SK-N-SH (cell line): ENCODE data around the gene FLNA.

Experiments
- CTCF ChIP-seq: fragments of 200-600 bp; sonication (generic); IDR thresholded peaks from 2 replicates; pipeline ENCODE4 v1.6.1; 2017; ENCODE audit warnings: antibody characterized with exemption, mild to moderate bottlenecking, moderate library complexity
- EP300 ChIP-seq, 2 experiments: IDR thresholded peaks; 2 replicates each; pipeline versions ENCODE4 v1.4.0 to v1.6.1; 2012; ENCODE audit warnings: borderline replicate concordance in 1 of 2, low read depth in 1 of 2, low read length in 1 of 2
- EZH2phosphoT487 ChIP-seq: fragments of 200-600 bp; sonication (generic); IDR thresholded peaks from 2 replicates; pipeline ENCODE4 v1.6.1; 2017; ENCODE audit warnings: low read depth, mixed run types, mild to moderate bottlenecking, antibody characterized with exemption, moderate library complexity, borderline replicate concordance
- FOSL2 ChIP-seq: IDR thresholded peaks from 2 replicates; pipeline ENCODE4 v1.4.0; 2012; ENCODE audit warnings: low read depth, mild to moderate bottlenecking, moderate library complexity, borderline replicate concordance
- GATA2 ChIP-seq: sonication (generic); formaldehyde crosslinking; IDR thresholded peaks from 2 replicates; pipeline ENCODE4 v1.5.0; 2020; ENCODE audit warnings: mild to moderate bottlenecking, missing genetic modification reagents
- MAX ChIP-seq: IDR thresholded peaks from 2 replicates; pipeline ENCODE4 v1.4.0; 2012; ENCODE audit warnings: low read depth
- POLR2AphosphoS5 ChIP-seq: IDR thresholded peaks from 2 replicates; pipeline ENCODE4 v1.6.1; 2012; ENCODE audit warnings: low read depth, low read length
- RAD21 ChIP-seq: IDR thresholded peaks from 2 replicates; pipeline ENCODE4 v1.6.1; 2012; ENCODE audit warnings: mild to moderate bottlenecking, low read length
- SIN3A ChIP-seq: IDR thresholded peaks from 2 replicates; pipeline ENCODE4 v1.6.1; 2012; ENCODE audit warnings: low read depth, mild to moderate bottlenecking, low read length, moderate library complexity, borderline replicate concordance
- YY1 ChIP-seq: IDR thresholded peaks from 2 replicates; pipeline ENCODE4 v1.4.0; 2012; ENCODE audit warnings: low read depth, mild to moderate bottlenecking

- TF ChIP-seq CTCF (no peak), MAX (no peak), RAD21 (no peak), EZH2phosphoT487 (no peak), YY1 (no peak), FOSL2 (no peak), POLR2AphosphoS5 (no peak), GATA2 (CRISPR knock-in tag) (no peak), EP300 (IDR thresholded peaks at IDR 0.05; ENCODE audit: borderline replicate concordance in 1 of 2, low read depth in 1 of 2, low read length in 1 of 2) (no peak), SIN3A (no peak)
Measured at GRCh38 chrX:154358011-154358410, 16.4 kb downstream of the FLNA start.
